Measurements from ENCODE around the gene AGAP1.

GRCh38 chr2:235877275-235877802, 383.5 kb downstream of the AGAP1 start:
- TF ChIP-seq EP300 (IDR thresholded peaks at IDR 0.05) (no peak), CTCF (IDR thresholded peaks at IDR 0.05) (no peak)
